Activated naive CD8-positive, alpha-beta T cell (primary cell): Measurements from ENCODE around the gene MYH7.

Source experiments
- H3K27ac Mint-ChIP-seq: one replicate; pipeline ENCODE4 v1.8.0; 2021; ENCODE audit warnings: mixed read lengths
- H3K27me3 Mint-ChIP-seq: one replicate; pipeline ENCODE4 v1.8.0; 2021; ENCODE audit warnings: mixed read lengths
- H3K36me3 Mint-ChIP-seq: one replicate; pipeline ENCODE4 v1.8.0; 2021; ENCODE audit warnings: mixed read lengths
- H3K4me1 Mint-ChIP-seq: one replicate; pipeline ENCODE4 v1.8.0; 2021; ENCODE audit warnings: low read depth, mixed read lengths
- H3K4me3 Mint-ChIP-seq: one replicate; pipeline ENCODE4 v1.8.0; 2021; ENCODE audit warnings: mild to moderate bottlenecking, mixed read lengths
- H3K9me3 Mint-ChIP-seq: one replicate; pipeline ENCODE4 v1.8.0; 2021; ENCODE audit warnings: low read depth, mixed read lengths

MYH7 gene

GRCh38 chr14:23439107-23439835 lies 3.8 kb upstream of the MYH7 start:
- no peaks in the 10 kb centered on the region for H3K9me3 Mint-ChIP-seq
- no peaks in the 10 kb centered on the region for H3K4me1 Mint-ChIP-seq
- no peak overlapping the region for H3K27ac Mint-ChIP-seq
- H3K36me3 Mint-ChIP-seq, result no peaks in the 10 kb centered on the region
- peaks cover 3% of the 10 kb centered on the region for H3K27me3 Mint-ChIP-seq
- H3K4me3 Mint-ChIP-seq, result no peak overlapping the region

- peaks cover 3% of the 10 kb centered on the region for H3K27me3 Mint-ChIP-seq
- H3K27ac Mint-ChIP-seq, result no peak overlapping the region
- no peak overlapping the region for H3K4me3 Mint-ChIP-seq
- no peaks in the 10 kb centered on the region for H3K4me1 Mint-ChIP-seq
- no peaks in the 10 kb centered on the region for H3K9me3 Mint-ChIP-seq
- no peaks in the 10 kb centered on the region for H3K36me3 Mint-ChIP-seq
Observed at GRCh38 chr14:23438101-23438971, 2.9 kb upstream of the MYH7 start.

GRCh38 chr14:23437133-23438100 lies 2.0 kb upstream of the MYH7 start:
- Mint-ChIP-seq H3K4me3 (no peak overlapping the region), H3K27ac (no peak overlapping the region), H3K27me3 (peaks cover 3% of the 10 kb centered on the region), H3K36me3 (no peaks in the 10 kb centered on the region), H3K9me3 (no peaks in the 10 kb centered on the region), H3K4me1 (no peaks in the 10 kb centered on the region)

- Mint-ChIP-seq H3K4me1 (no peaks in the 10 kb centered on the region), H3K4me3 (no peak overlapping the region), H3K27ac (no peak overlapping the region), H3K27me3 (peaks cover 3% of the 10 kb centered on the region), H3K9me3 (no peaks in the 10 kb centered on the region), H3K36me3 (no peaks in the 10 kb centered on the region)
Observed at GRCh38 chr14:23436327-23437132, 1.1 kb upstream of the MYH7 start.

- Mint-ChIP-seq H3K4me3 (no peak overlapping the region), H3K36me3 (no peaks in the 10 kb centered on the region), H3K4me1 (no peaks in the 10 kb centered on the region), H3K9me3 (no peaks in the 10 kb centered on the region), H3K27me3 (no peaks in the 10 kb centered on the region), H3K27ac (no peak overlapping the region)
Observed at GRCh38 chr14:23434488-23435222, 805 bp downstream of the MYH7 start.

GRCh38 chr14:23433457-23433856 lies 2.0 kb downstream of the MYH7 start:
- no peaks in the 10 kb centered on the region for H3K4me1 Mint-ChIP-seq
- H3K9me3 Mint-ChIP-seq, result no peaks in the 10 kb centered on the region
- no peak overlapping the region for H3K27ac Mint-ChIP-seq
- H3K27me3 Mint-ChIP-seq, result no peaks in the 10 kb centered on the region
- no peaks in the 10 kb centered on the region for H3K36me3 Mint-ChIP-seq
- H3K4me3 Mint-ChIP-seq, result no peak overlapping the region

- Mint-ChIP-seq H3K4me1 (no peaks in the 10 kb centered on the region), H3K27ac (no peak overlapping the region), H3K4me3 (no peak overlapping the region), H3K9me3 (no peaks in the 10 kb centered on the region), H3K27me3 (no peaks in the 10 kb centered on the region), H3K36me3 (no peaks in the 10 kb centered on the region)
Observed at GRCh38 chr14:23432946-23433345, 2.5 kb downstream of the MYH7 start.

GRCh38 chr14:23432102-23432925 lies 3.1 kb downstream of the MYH7 start:
- Mint-ChIP-seq H3K27ac (no peak overlapping the region), H3K27me3 (no peaks in the 10 kb centered on the region), H3K36me3 (no peaks in the 10 kb centered on the region), H3K4me3 (no peak overlapping the region), H3K4me1 (no peaks in the 10 kb centered on the region), H3K9me3 (no peaks in the 10 kb centered on the region)

- Mint-ChIP-seq H3K4me3 (no peak overlapping the region), H3K9me3 (no peaks in the 10 kb centered on the region), H3K4me1 (no peaks in the 10 kb centered on the region), H3K36me3 (no peaks in the 10 kb centered on the region), H3K27me3 (no peaks in the 10 kb centered on the region), H3K27ac (no peak overlapping the region)
Observed at GRCh38 chr14:23431486-23431885, 4.0 kb downstream of the MYH7 start.

- Mint-ChIP-seq H3K4me1 (no peaks in the 10 kb centered on the region), H3K36me3 (no peaks in the 10 kb centered on the region)
Observed at GRCh38 chr14:23430723-23431085, 4.8 kb downstream of the MYH7 start.

GRCh38 chr14:23430016-23430722 lies 5.3 kb downstream of the MYH7 start:
- no peak overlapping the region for H3K27ac Mint-ChIP-seq
- no peaks in the 10 kb centered on the region for H3K4me1 Mint-ChIP-seq
- no peak overlapping the region for H3K4me3 Mint-ChIP-seq
- no peaks in the 10 kb centered on the region for H3K36me3 Mint-ChIP-seq
- no peaks in the 10 kb centered on the region for H3K27me3 Mint-ChIP-seq
- H3K9me3 Mint-ChIP-seq, result no peaks in the 10 kb centered on the region

More at GRCh38 chr14:23430723-23431085, 4.8 kb downstream of the MYH7 start:
- no peak overlapping the region for H3K4me3 Mint-ChIP-seq
- no peak overlapping the region for H3K27ac Mint-ChIP-seq
- no peaks in the 10 kb centered on the region for H3K27me3 Mint-ChIP-seq
- no peaks in the 10 kb centered on the region for H3K9me3 Mint-ChIP-seq

- Mint-ChIP-seq H3K36me3 (no peaks in the 10 kb centered on the region), H3K9me3 (no peaks in the 10 kb centered on the region), H3K4me3 (no peak overlapping the region), H3K4me1 (no peaks in the 10 kb centered on the region), H3K27me3 (no peaks in the 10 kb centered on the region), H3K27ac (no peak overlapping the region)
Observed at GRCh38 chr14:23428686-23429495, 6.6 kb downstream of the MYH7 start.
